Posterior cingulate gyrus (tissue), 11 donors: ENCODE data around the gene SH3BGRL3.
"Not testable (repeated sequence)": the region's sequence is repeated elsewhere in the genome, so short reads cannot be mapped to it uniquely, and the experiment has no call there.

Experiments
- DNase-seq, 10 donors: peaks; one replicate each; pipeline versions ENCODE4 v3.0.0 to v3.0.0-alpha.2; 2020 to 2021; ENCODE audit warnings: mixed read lengths in 3 of 10
- intact Hi-C: fragments of 100-400 bp; cut with DNase I; formaldehyde crosslinking; loops from one replicate; pipeline ENCODE4 v1.15.1; 2023

Gene SH3BGRL3

GRCh38 chr1:26279456-26280332 is at the start of gene SH3BGRL3:
Gene SH3BGRL3, plus strand, starts transcription at chr1:26280086. Its CDS starts 70 bp downstream, at chr1:26280156.
- peak; percentile 76 to 97 (median 88) for DNase-seq
- intact Hi-C loops = loop anchor here (5.0 kb wide), 1 partner anchor 47 kb away; the partner anchor contains the start of gene CEP85

DNA sequence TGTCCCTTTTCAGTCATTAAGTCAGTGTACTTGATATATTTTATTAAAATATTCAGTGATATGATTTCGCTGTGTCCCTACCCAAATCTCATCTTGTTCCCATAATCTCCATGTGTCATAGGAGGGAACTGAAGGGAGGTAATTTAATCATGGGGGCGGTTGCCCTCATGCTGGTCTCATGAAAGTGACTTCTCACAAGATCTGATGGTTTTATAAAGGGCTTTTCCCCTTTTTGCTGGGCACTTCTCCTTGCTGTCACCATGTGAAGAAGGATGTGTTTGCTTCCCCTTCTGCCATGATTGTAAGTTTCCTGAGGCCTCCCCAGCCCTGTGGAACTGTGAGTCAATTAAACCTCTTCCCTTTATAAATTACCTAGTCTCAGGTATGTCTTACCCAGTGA is 49.2 kb upstream of the SH3BGRL3 start:
- intact Hi-C loops = loop anchor here (5.0 kb wide), 3 partner anchors 47 to 118 kb away; partner anchors contain the start of genes C1orf232, PDIK1L and ZNF593

GRCh38 chr1:26233903-26234643 is 45.8 kb upstream of the SH3BGRL3 start, which contains the start of gene CEP85:
Gene CEP85, plus strand, starts transcription at chr1:26234200. Its CDS starts 5,584 bp downstream, at chr1:26239784.
- intact Hi-C loops = loop anchor here (5.0 kb wide), 3 partner anchors 43 to 122 kb away; partner anchors contain the start of genes C1orf232, PDIK1L and ZNF593
- DNase-seq = peak; percentile 96 to 100 (median 99)

More for the DNA sequence above, 49.2 kb upstream of the SH3BGRL3 start:
- not testable (repeated sequence) for DNase-seq

DNA sequence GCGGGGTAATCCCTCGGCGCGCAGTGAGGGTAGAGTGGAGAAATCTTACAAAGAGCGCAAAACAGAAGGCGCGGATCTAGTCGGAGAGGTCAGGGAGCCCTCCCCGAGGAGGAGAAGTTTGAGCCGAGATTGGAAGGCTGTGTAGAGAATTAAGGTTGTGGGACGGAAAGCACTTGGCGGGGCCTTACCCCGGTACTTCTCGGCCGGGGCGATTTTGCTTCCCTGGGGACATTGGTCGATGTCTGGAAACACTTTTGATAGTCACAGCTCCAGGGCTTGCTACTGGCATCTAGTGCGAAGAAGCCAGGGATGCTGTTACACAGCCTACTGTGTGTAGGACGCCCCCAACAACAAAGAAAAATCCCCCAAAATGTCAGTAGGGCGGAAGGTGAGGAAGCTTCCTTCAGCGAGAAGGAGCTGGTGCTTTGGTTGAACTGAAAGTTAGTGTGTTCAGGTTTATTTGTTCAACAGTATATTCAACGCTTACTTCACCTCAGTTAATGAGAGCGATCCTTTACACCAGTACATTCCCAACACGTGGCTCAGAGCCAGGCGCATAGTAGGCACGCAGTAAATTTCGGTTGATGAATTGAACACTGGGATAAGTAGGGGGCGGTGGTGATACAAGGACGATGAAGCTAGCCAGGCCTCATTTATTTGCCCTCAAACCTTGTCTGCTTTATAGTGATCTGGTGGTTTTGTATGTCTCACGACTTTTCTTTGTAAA is 45.1 kb upstream of the SH3BGRL3 start:
- intact Hi-C loops = loop anchor here (5.0 kb wide), 3 partner anchors 42 to 123 kb away; partner anchors contain the start of genes C1orf232, PDIK1L and ZNF593
- peak in 1 of 10 donors; percentile 15 for DNase-seq

DNA sequence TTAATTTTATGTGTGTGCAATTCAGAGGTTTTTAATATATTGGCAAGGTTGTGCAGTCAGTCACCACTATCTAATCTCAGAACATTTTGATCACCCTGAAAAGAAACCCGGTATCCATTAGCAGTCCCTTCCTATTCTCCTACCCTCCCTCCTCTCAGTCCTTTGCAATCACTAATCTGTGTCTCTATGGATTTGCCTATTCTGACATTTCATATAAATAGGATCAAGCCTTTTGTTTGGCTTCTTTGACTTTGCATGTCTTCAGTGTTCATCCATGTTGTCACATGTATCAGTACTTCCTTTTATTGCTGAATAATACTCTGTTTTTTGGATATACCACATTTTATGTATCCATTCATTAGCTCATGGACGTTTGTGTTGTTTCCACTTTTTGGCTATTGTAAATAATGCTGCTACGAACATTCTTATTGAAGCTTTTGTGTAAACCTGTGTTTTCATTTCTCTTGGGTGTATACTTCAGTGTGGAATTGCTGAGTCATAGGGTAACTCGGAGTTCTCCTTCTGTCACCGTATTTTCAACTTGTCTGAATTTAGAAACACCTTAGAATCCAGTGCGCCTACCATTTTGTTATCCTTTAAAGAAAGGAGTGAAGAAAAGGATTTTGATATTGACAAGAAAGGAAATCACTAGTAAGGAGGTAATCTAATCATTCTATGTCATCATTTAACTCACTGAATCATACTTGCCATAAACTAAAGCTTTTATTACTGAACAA is 42.5 kb upstream of the SH3BGRL3 start:
- no peak for DNase-seq
- intact Hi-C loops = no loop called here

- intact Hi-C loops = no loop called here
- peak in 1 of 10 donors; percentile 31 for DNase-seq
Measured at GRCh38 chr1:26239936-26240335, 40.0 kb upstream of the SH3BGRL3 start.

- DNase-seq = no peak
Measured at GRCh38 chr1:26252718-26253117, 27.2 kb upstream of the SH3BGRL3 start.

GRCh38 chr1:26254404-26254803 is 25.5 kb upstream of the SH3BGRL3 start:
- no peak for DNase-seq
- intact Hi-C loops = no loop called here

More at GRCh38 chr1:26252718-26253117, 27.2 kb upstream of the SH3BGRL3 start:
- intact Hi-C loops = no loop called here

- no peak for DNase-seq
- intact Hi-C loops = no loop called here
Measured at GRCh38 chr1:26257222-26257621, 22.7 kb upstream of the SH3BGRL3 start.

- intact Hi-C loops = no loop called here
- DNase-seq = no peak
Measured at GRCh38 chr1:26259005-26259404, 20.9 kb upstream of the SH3BGRL3 start.

GRCh38 chr1:26259578-26259977 is 20.3 kb upstream of the SH3BGRL3 start:
- DNase-seq = no peak
- intact Hi-C loops = no loop called here

GRCh38 chr1:26263212-26263611 is 16.7 kb upstream of the SH3BGRL3 start:
- intact Hi-C loops = no loop called here
- no peak for DNase-seq

DNA sequence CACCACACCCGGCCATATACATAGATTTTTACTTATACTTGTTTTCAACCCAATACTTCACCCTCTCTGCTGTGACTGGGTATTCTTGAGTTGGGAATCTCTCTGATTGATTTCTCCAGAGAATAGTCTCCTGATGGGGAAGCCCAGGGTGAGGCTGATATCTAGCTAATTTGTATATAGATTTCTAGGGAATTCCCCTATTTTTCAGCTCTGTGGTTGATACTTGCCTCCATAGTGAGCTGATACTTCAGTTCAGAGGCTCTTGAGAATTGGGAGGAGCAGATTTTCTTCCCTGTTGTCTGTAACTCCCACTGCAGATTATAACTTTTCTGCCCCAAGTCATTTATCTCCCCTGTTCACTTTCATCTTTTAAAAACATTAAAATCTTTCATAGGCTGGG is 14.5 kb upstream of the SH3BGRL3 start:
- intact Hi-C loops = no loop called here
- DNase-seq = no peak

DNA sequence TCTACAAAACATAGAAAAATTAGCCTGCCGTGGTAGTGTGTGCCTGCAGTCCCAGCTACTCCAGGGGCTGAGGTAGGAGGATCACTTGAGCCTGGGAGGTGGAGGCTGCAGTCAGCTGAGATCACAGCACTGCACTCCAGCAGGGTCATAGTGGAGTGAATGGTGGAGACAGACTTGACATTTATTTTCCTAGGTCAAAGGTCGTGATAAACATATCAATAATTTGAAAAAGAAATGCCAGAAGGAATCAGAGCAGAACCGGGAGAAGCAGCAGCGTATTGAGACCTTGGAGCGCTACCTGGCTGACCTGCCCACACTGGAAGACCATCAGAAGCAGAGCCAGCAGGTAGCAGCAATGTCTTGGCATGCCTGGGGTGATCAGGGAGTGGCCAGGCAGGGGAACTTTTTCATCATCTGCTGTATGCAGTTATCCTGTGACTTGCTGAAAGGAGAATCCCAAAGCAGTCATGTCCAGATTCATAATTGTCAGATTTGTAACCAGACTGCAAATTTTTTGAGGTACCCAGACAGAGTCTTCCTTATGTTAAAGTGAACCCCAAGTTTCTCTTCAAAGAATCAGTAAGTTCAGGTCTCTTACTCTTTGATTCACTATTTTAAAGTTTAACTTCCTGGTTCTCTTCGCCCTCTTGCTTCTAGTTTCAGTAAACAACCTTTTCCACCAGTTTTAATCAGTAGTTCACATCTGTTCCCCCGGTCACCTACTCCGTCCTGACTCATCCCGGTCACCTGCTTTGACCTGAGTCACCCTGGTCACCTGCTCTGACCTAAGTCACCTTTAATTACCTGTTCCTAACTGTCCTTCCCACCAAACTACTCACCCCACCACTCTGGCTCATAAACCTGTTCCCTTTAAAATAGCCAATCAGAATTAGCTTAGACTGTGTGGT is 11.3 kb upstream of the SH3BGRL3 start:
- no peak for DNase-seq
- intact Hi-C loops = no loop called here

DNA sequence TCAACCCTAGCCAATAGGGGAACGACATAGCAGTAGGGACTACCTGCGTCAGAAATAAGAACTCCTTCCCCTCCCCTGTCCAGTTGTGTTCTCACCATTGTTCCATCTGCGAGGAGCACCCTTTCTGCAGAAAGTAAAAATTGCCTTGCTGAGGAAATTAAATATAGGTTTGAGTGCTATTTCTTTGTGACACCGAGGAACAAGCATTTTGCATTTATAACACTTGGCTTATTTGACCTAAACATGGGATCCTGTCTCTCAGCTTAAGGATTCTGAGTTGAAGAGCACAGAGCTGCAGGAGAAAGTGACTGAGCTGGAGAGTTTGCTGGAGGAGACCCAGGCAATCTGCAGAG is 10.7 kb upstream of the SH3BGRL3 start:
- DNase-seq = no peak
- intact Hi-C loops = no loop called here

GRCh38 chr1:26274801-26275425 is 5.0 kb upstream of the SH3BGRL3 start:
- no peak for DNase-seq
- intact Hi-C loops = loop anchor here (2.0 to 5.0 kb wide), 2 partner anchors 43 to 46 kb away; partner anchors contain the start of gene CEP85

- DNase-seq = peak in 8 of 10 donors; percentile 55 to 95 (median 78)
- intact Hi-C loops = loop anchor here (2.0 to 5.0 kb wide), 2 partner anchors 44 to 45 kb away; partner anchors contain the start of gene CEP85
Measured at GRCh38 chr1:26275580-26276431, 4.1 kb upstream of the SH3BGRL3 start.
